H1 (cell line): ENCODE measurements around the gene CNPY4. TPM values are rescaled to one million over a fixed set of nuclear protein-coding genes. Genes with fewer than 3 reads are reported as not detected.

Source experiments
- ATF3 ChIP-seq: IDR thresholded peaks from 2 replicates; pipeline ENCODE4 v1.6.1; 2011; ENCODE audit warnings: low read depth, mild to moderate bottlenecking, low read length; ENCODE audit not compliant: insufficient read depth
- BCL11A ChIP-seq, 2 experiments: IDR thresholded peaks; one replicate each; pipeline ENCODE4 v1.6.1; 2011; ENCODE audit warnings: low read depth in 2 of 2, low read length in 2 of 2, mild to moderate bottlenecking in 2 of 2
- CBX5 ChIP-seq: fragments of 300-800, 300-1000 bp; sonication (generic); IDR thresholded peaks from 2 replicates; pipeline ENCODE4 v1.7.1; 2016; ENCODE audit warnings: antibody characterized with exemption, low read length, low read depth
- CHD1 ChIP-seq: IDR thresholded peaks from 2 replicates; pipeline ENCODE4 v1.6.1; 2012; ENCODE audit warnings: low read depth, low read length, improper control_type of control experiment
- CHD2 ChIP-seq: IDR thresholded peaks from 2 replicates; pipeline ENCODE4 v1.6.1; 2012; ENCODE audit warnings: low read length, improper control_type of control experiment
- EGR1 ChIP-seq: IDR thresholded peaks from 2 replicates; pipeline ENCODE4 v1.6.1; 2011; ENCODE audit warnings: low read depth, low read length, borderline replicate concordance
- FOSL1 ChIP-seq: IDR thresholded peaks from 2 replicates; pipeline ENCODE4 v1.6.1; 2011; ENCODE audit warnings: mild to moderate bottlenecking, low read depth, low read length, moderate library complexity; ENCODE audit not compliant: insufficient read depth
- GTF2F1 ChIP-seq: IDR thresholded peaks from 2 replicates; pipeline ENCODE4 v1.6.1; 2012; ENCODE audit warnings: low read depth, low read length, improper control_type of control experiment, borderline replicate concordance
- JUND ChIP-seq: IDR thresholded peaks from 2 replicates; pipeline ENCODE4 v1.6.1; 2011; ENCODE audit warnings: mild to moderate bottlenecking, improper control_type of control experiment, low read length
- MAFK ChIP-seq: IDR thresholded peaks from 2 replicates; pipeline ENCODE4 v1.6.1; 2012; ENCODE audit warnings: low read depth, mild to moderate bottlenecking, improper control_type of control experiment, low read length
- POLR2A ChIP-seq, 2 experiments: IDR thresholded peaks; 1 replicate in 1 of 2; 2 replicates in 1 of 2; pipeline ENCODE4 v1.6.1; 2011; ENCODE audit warnings: low read depth in 2 of 2, low read length in 2 of 2, mild to moderate bottlenecking in 2 of 2; ENCODE audit errors: control extremely low read depth in 1 of 2
- RAD21 ChIP-seq, 2 experiments: IDR thresholded peaks in 1 of 2; conservative IDR thresholded peaks in 1 of 2; 2 replicates each; pipeline ENCODE4 v1.6.1; 2011; ENCODE audit warnings: low read depth in 2 of 2, low read length in 2 of 2, improper control_type of control experiment in 1 of 2, inconsistent platforms in 1 of 2, mild to moderate bottlenecking in 1 of 2, moderate library complexity in 1 of 2
- SAP30 ChIP-seq: fragments of 300-600 bp; sonication (generic); IDR thresholded peaks from 2 replicates; pipeline ENCODE4 v1.7.1; 2012; ENCODE audit warnings: low read length, moderate library complexity, mild to moderate bottlenecking, inconsistent platforms; ENCODE audit not compliant: insufficient read depth, insufficient replicate concordance
- SIX5 ChIP-seq: IDR thresholded peaks from 2 replicates; pipeline ENCODE4 v1.6.1; 2011; ENCODE audit warnings: mild to moderate bottlenecking, low read depth, low read length
- SP1 ChIP-seq: IDR thresholded peaks from 2 replicates; pipeline ENCODE4 v1.6.1; 2011; ENCODE audit warnings: low read depth, low read length
- SP2 ChIP-seq: IDR thresholded peaks from 2 replicates; pipeline ENCODE4 v1.6.1; 2012; ENCODE audit warnings: mild to moderate bottlenecking, low read length, inconsistent platforms
- SRF ChIP-seq: IDR thresholded peaks from 2 replicates; pipeline ENCODE4 v1.6.1; 2011; ENCODE audit warnings: mild to moderate bottlenecking, low read depth, low read length, moderate library complexity
- SUZ12 ChIP-seq: fragments of 200-600 bp; sonication (generic); IDR thresholded peaks from 2 replicates; pipeline ENCODE4 v1.6.1; 2012; ENCODE audit warnings: mild to moderate bottlenecking, inconsistent platforms, low read length, moderate library complexity, mixed read lengths
- TBP ChIP-seq: IDR thresholded peaks from 2 replicates; pipeline ENCODE4 v1.6.1; 2011; ENCODE audit warnings: low read depth, low read length, improper control_type of control experiment
- TEAD4 ChIP-seq: IDR thresholded peaks from 2 replicates; pipeline ENCODE4 v1.6.1; 2012; ENCODE audit warnings: low read depth, low read length, inconsistent platforms, mixed read lengths
- ZNF274 ChIP-seq: IDR thresholded peaks from 2 replicates; pipeline ENCODE4 v1.7.0; 2012; ENCODE audit warnings: low read length, borderline replicate concordance; ENCODE audit errors: extremely low read depth
- polyA plus RNA-seq, 7 experiments: library from polyadenylated mRNA; depleted of rRNA in 3 of 7; stranded (reverse) in 5 of 7; unstranded in 2 of 7; fragments of >200 nt in 5 of 7; fragments of 200-250 nt in 2 of 7; gene quantifications; 1 replicate in 5 of 7; 2 replicates in 1 of 7; 4 replicates in 1 of 7; pipeline versions ENCODE4 v1.2.1 to v1.2.3, GENCODE V29; 2011 to 2013; ENCODE audit warnings: missing spikeins in 2 of 7, mixed read lengths in 2 of 7
- total RNA-seq: library from RNA; stranded (reverse); fragmentation: NEBNext Ultra II Directional; extraction: Animal tissue kit (Norgen Biotek cat#: 25700); gene quantifications from 2 replicates; pipeline ENCODE4 v1.2.1, GENCODE V29; 2021
- TF ChIP-seq, protein P1 (sequence below): IDR thresholded peaks from 2 replicates; pipeline ENCODE4 v1.6.1; 2012; ENCODE audit warnings: inconsistent platforms
- TF ChIP-seq, protein P2 (sequence below): IDR thresholded peaks from 2 replicates; pipeline ENCODE4 v1.6.1; 2011; ENCODE audit warnings: low read length, improper control_type of control experiment

The CNPY4 gene
- total and polyA plus RNA-seq, 2 of the 8 experiments (the other 6 are each of a cell fraction or from before 2014, with no cell fraction given): 10.2 to 15.3 TPM

DNA sequence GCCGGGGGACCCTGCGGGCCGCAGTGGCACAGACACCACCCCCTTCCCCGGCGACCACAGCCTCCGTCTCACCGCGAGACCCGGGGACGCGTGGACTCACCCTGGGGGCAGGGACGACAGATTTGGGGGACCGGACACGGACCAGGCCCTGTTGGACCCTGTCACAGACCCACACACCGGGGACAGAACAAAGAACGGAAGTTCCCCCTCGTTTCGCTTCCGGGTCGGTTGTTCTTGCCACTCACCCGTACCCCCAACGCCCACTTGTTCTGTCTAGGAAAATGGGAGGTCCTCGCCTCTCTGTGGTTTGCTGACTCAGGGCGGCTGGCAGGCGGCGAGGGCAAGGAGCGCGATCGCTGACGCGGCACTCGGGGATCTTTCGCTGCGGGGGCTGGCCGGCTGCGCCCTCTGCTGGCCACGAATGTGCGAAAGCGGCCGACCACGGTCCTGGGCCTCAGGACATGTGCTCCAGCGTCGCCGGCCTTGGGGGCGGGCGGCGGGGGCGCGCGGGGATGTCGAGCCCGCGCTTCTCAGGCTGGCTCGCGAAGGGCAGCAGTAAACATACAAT, 37.8 kb upstream of the CNPY4 start, which contains the start of gene ZNF3 (continued):
- TF ChIP-seq, protein P1, sequence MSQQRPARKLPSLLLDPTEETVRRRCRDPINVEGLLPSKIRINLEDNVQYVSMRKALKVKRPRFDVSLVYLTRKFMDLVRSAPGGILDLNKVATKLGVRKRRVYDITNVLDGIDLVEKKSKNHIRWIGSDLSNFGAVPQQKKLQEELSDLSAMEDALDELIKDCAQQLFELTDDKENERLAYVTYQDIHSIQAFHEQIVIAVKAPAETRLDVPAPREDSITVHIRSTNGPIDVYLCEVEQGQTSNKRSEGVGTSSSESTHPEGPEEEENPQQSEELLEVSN: peak; percentile 92
- TF ChIP-seq ATF3: 0 out of 2 replicates have a peak, but pooled peaks have one; percentile 36
- peak; percentile 99 for TF ChIP-seq MAFK
- no peak for TF ChIP-seq ZNF274
- TF ChIP-seq JUND: peak; percentile 79
- no peak for TF ChIP-seq FOSL1
- no peak for TF ChIP-seq TEAD4
- no peak for TF ChIP-seq CHD1
- peak; percentile 34; the same call in 1 of the 2 replicates for TF ChIP-seq SIX5
- TF ChIP-seq SP1: peak; percentile 87
- TF ChIP-seq SRF: peak; percentile 59
- no peak for TF ChIP-seq SUZ12
- TF ChIP-seq, protein P2, sequence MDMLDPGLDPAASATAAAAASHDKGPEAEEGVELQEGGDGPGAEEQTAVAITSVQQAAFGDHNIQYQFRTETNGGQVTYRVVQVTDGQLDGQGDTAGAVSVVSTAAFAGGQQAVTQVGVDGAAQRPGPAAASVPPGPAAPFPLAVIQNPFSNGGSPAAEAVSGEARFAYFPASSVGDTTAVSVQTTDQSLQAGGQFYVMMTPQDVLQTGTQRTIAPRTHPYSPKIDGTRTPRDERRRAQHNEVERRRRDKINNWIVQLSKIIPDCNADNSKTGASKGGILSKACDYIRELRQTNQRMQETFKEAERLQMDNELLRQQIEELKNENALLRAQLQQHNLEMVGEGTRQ: peak; percentile 30; the same call in 1 of the 2 replicates
- 0 out of 2 replicates have a peak, but pooled peaks have one; percentile 68 for TF ChIP-seq GTF2F1
- peak; percentile 77 to 95 for TF ChIP-seq POLR2A (IDR thresholded peaks at IDR 0.05; ENCODE audit: control extremely low read depth in 1 of 2, low read depth in 2 of 2, low read length in 2 of 2)
- TF ChIP-seq EGR1: peak; percentile 98
- peak; percentile 90 for TF ChIP-seq TBP
- peak; percentile 96 for TF ChIP-seq SP2
- TF ChIP-seq BCL11A (IDR thresholded peaks at IDR 0.05; ENCODE audit: low read depth in 2 of 2, low read length in 2 of 2): no peak
- TF ChIP-seq SAP30: peak; percentile 4
- peak; percentile 81 for TF ChIP-seq CHD2
- no peak for TF ChIP-seq CBX5
- peak; percentile 67 to 71 for TF ChIP-seq RAD21 (IDR thresholded peaks at IDR 0.05 in 1 of 2, conservative IDR thresholded peaks at IDR 0.05 in 1 of 2; ENCODE audit: low read depth in 2 of 2, low read length in 2 of 2)
